Fibroblast of mammary gland (primary cell): ENCODE results near the gene KRT16.

Source experiments
- DNase-seq: peaks from one replicate; pipeline ENCODE4 v3.0.0-alpha.2; 2010; ENCODE audit warnings: low read depth
- H3K4me3 ChIP-seq: 2 replicates; pipeline ENCODE4 v1.5.1; 2011; ENCODE audit warnings: low read depth, mild to moderate bottlenecking, low read length, moderate library complexity; ENCODE audit not compliant: control insufficient read depth
- CTCF ChIP-seq: conservative IDR thresholded peaks from 2 replicates; pipeline ENCODE4 v1.5.1; 2011; ENCODE audit warnings: low read depth, low read length, inconsistent platforms; ENCODE audit not compliant: control insufficient read depth, insufficient read depth

Gene KRT16

GRCh38 chr17:41635121-41636097, 22.8 kb upstream of the KRT16 start:
- H3K4me3 ChIP-seq, result no peak overlapping the region
- no peak for DNase-seq
- TF ChIP-seq CTCF, result no peak

GRCh38 chr17:41634639-41635038, 22.1 kb upstream of the KRT16 start:
- no peak overlapping the region for H3K4me3 ChIP-seq
- no peak for DNase-seq
- TF ChIP-seq CTCF, result no peak

GRCh38 chr17:41633556-41634199, 21.1 kb upstream of the KRT16 start:
- no peak overlapping the region for H3K4me3 ChIP-seq

GRCh38 chr17:41632482-41633105, 20.0 kb upstream of the KRT16 start:
- TF ChIP-seq CTCF, result no peak
- no peak for DNase-seq
- H3K4me3 ChIP-seq, result no peak overlapping the region

More at GRCh38 chr17:41633556-41634199, 21.1 kb upstream of the KRT16 start:
- DNase-seq, result no peak
- TF ChIP-seq CTCF, result no peak

GRCh38 chr17:41631898-41632285, 19.3 kb upstream of the KRT16 start:
- no peak for TF ChIP-seq CTCF
- no peak overlapping the region for H3K4me3 ChIP-seq
- DNase-seq, result no peak

GRCh38 chr17:41631025-41631897, 18.7 kb upstream of the KRT16 start:
- no peak for TF ChIP-seq CTCF

More at GRCh38 chr17:41631025-41631897, 18.7 kb upstream of the KRT16 start:
- DNase-seq, result no peak
- H3K4me3 ChIP-seq, result no peak overlapping the region
